Forelimb muscle (tissue), 1 donor: ENCODE measurements around the gene OR51E2. TPM values are rescaled to one million over a fixed set of nuclear protein-coding genes. Genes with fewer than 3 reads are reported as not detected.

Source experiments
- DNase-seq: peaks from one replicate; pipeline ENCODE4 v3.0.0-alpha.2; 2013; ENCODE audit warnings: low read depth
- polyA plus RNA-seq: library from polyadenylated mRNA; unstranded; fragments of 120-200 nt; gene quantifications from one replicate; pipeline ENCODE4 v1.2.1, GENCODE V29; 2013; ENCODE audit not compliant: insufficient read length

Gene OR51E2
- polyA plus RNA-seq, 1 donor: 0.83 TPM

- no peak for DNase-seq
Observed at GRCh38 chr11:4664183-4664582, 33.5 kb downstream of the OR51E2 start.

- no peak for DNase-seq
Observed at GRCh38 chr11:4662876-4663275, 34.8 kb downstream of the OR51E2 start.

- no peak for DNase-seq
Observed at GRCh38 chr11:4658629-4659445, 38.8 kb downstream of the OR51E2 start.

GRCh38 chr11:4654635-4655369, 42.9 kb downstream of the OR51E2 start:
- DNase-seq: no peak

GRCh38 chr11:4647766-4648165, 49.9 kb downstream of the OR51E2 start:
- DNase-seq: no peak

- no peak for DNase-seq
Observed at GRCh38 chr11:4645974-4646373, 51.7 kb downstream of the OR51E2 start.

- DNase-seq: no peak
Observed at GRCh38 chr11:4644233-4644632, 53.4 kb downstream of the OR51E2 start.

GRCh38 chr11:4643682-4644081, 54.0 kb downstream of the OR51E2 start, which contains the start of gene OR51E1:
Gene OR51E1, plus strand, starts transcription at chr11:4643982. Its CDS starts 8,545 bp downstream, at chr11:4652527.
- no peak for DNase-seq

GRCh38 chr11:4643076-4643475, 54.6 kb downstream of the OR51E2 start:
- DNase-seq: no peak

GRCh38 chr11:4642043-4642442, 55.6 kb downstream of the OR51E2 start:
- no peak for DNase-seq

- DNase-seq: no peak
Observed at GRCh38 chr11:4641501-4641900, 56.2 kb downstream of the OR51E2 start.

- DNase-seq: no peak
Observed at GRCh38 chr11:4639931-4640330, 57.7 kb downstream of the OR51E2 start.

GRCh38 chr11:4637662-4638047, 60.0 kb downstream of the OR51E2 start:
- no peak for DNase-seq

- DNase-seq: peak; percentile 41
Observed at GRCh38 chr11:4636962-4637661, 60.5 kb downstream of the OR51E2 start, which contains the start of gene OR51D1. Gene OR51D1, plus strand, starts transcription at chr11:4637477. Its CDS starts 2,314 bp downstream, at chr11:4639791.

- no peak for DNase-seq
Observed at GRCh38 chr11:4636136-4636535, 61.5 kb downstream of the OR51E2 start.

Other genes starting within 250 kb of the OR51E2 start
- gene OR52K2, start 248.6 kb downstream of the OR51E2 start, polyA plus RNA-seq: not detected
- 0.18 TPM for gene OR52K1, start 215.2 kb downstream of the OR51E2 start, polyA plus RNA-seq
- gene OR52M1, start 152.7 kb downstream of the OR51E2 start, polyA plus RNA-seq: not detected
- not detected for gene OR52I2, start 116.1 kb downstream of the OR51E2 start, polyA plus RNA-seq
- not detected for gene OR52I1, start 103.8 kb downstream of the OR51E2 start, polyA plus RNA-seq
- gene TRIM68, start 89.6 kb downstream of the OR51E2 start, polyA plus RNA-seq: 8.7 TPM
- not detected for gene OR51D1, start 60.4 kb downstream of the OR51E2 start, polyA plus RNA-seq
- gene OR51E1, start 53.9 kb downstream of the OR51E2 start, polyA plus RNA-seq: 2.2 TPM
- gene MMP26, start 6.9 kb upstream of the OR51E2 start, polyA plus RNA-seq: not detected
- gene OR51F1, start 72.1 kb upstream of the OR51E2 start, polyA plus RNA-seq: not detected
- not detected for gene OR52R1, start 106.5 kb upstream of the OR51E2 start, polyA plus RNA-seq
- not detected for gene OR51F2, start 123.5 kb upstream of the OR51E2 start, polyA plus RNA-seq
- not detected for gene OR51S1, start 151.4 kb upstream of the OR51E2 start, polyA plus RNA-seq
- gene OR51T1, start 184.0 kb upstream of the OR51E2 start, polyA plus RNA-seq: not detected
- not detected for gene OR51A7, start 205.9 kb upstream of the OR51E2 start, polyA plus RNA-seq
- gene OR51G2, start 221.5 kb upstream of the OR51E2 start, polyA plus RNA-seq: not detected
- gene OR51G1, start 226.5 kb upstream of the OR51E2 start, polyA plus RNA-seq: not detected
- gene OR51A4, start 249.8 kb upstream of the OR51E2 start, polyA plus RNA-seq: not detected